Naive thymus-derived CD4-positive, alpha-beta T cell (primary cell): ENCODE results near the gene CCSER1. TPM values are rescaled to one million over a fixed set of nuclear protein-coding genes. Genes with fewer than 3 reads are reported as not detected.

Experiments used
- ATAC-seq: fragments of 150-1000 bp; cut with Tn5 transposase; 2 replicates; pipeline ENCODE4 v1.10.0; 2021; ENCODE audit warnings: mild to moderate bottlenecking, moderate library complexity
- CTCF ChIA-PET: fragments of 350-600 bp; sonication (Branson Sonifier 250); formaldehyde crosslinking; loops from one replicate; lab custom pipeline; 2021; ENCODE audit warnings: antibody characterized with exemption; lab: Charles Lee
- POLR2A ChIA-PET: fragments of 350-600 bp; sonication (Branson Sonifier 250); formaldehyde crosslinking; loops from one replicate; lab custom pipeline; 2021; ENCODE audit warnings: antibody characterized with exemption, inconsistent platforms; lab: Charles Lee
- DNase-seq, 9 donors: peaks; one replicate each; pipeline versions ENCODE4 v3.0.0 to v3.0.0-alpha.2; 2020 to 2022; ENCODE audit warnings: mixed read lengths in 1 of 9
- H3K27ac ChIP-seq: one replicate; pipeline ENCODE4 v1.7.0; 2013; ENCODE audit warnings: mild to moderate bottlenecking, low read depth, low read length, moderate library complexity
- H3K27me3 ChIP-seq, 2 donors: one replicate each; pipeline ENCODE4 v1.7.0; 2013; ENCODE audit warnings: low read length in 2 of 2, mild to moderate bottlenecking in 2 of 2, moderate library complexity in 2 of 2; ENCODE audit not compliant: control insufficient read depth in 2 of 2, insufficient read depth in 2 of 2
- H3K36me3 ChIP-seq, 3 experiments: 1 replicate in 2 of 3; 2 replicates in 1 of 3; pipeline ENCODE4 v1.7.0; 2013; ENCODE audit warnings: low read length in 3 of 3, mild to moderate bottlenecking in 3 of 3, moderate library complexity in 1 of 3; ENCODE audit not compliant: insufficient read depth in 3 of 3, control insufficient read depth in 2 of 3
- H3K4me1 ChIP-seq, 2 donors: one replicate each; pipeline ENCODE4 v1.7.0; 2013; ENCODE audit warnings: low read length in 2 of 2, mild to moderate bottlenecking in 2 of 2, moderate library complexity in 1 of 2; ENCODE audit not compliant: control insufficient read depth in 2 of 2, insufficient read depth in 2 of 2
- H3K4me3 ChIP-seq: 2 replicates; pipeline ENCODE4 v1.7.0; 2013; ENCODE audit warnings: mild to moderate bottlenecking, low read length
- H3K9me3 ChIP-seq, 3 experiments: 1 replicate in 2 of 3; 2 replicates in 1 of 3; pipeline ENCODE4 v1.7.0; 2013; ENCODE audit warnings: low read length in 3 of 3; ENCODE audit not compliant: control insufficient read depth in 2 of 3
- H3K27ac Mint-ChIP-seq, 9 donors: one replicate each; pipeline ENCODE4 v1.8.0; 2020 to 2022; ENCODE audit warnings: mixed read lengths in 9 of 9, mild to moderate bottlenecking in 8 of 9, moderate library complexity in 5 of 9, inconsistent platforms in 2 of 9
- H3K27me3 Mint-ChIP-seq, 5 donors: one replicate each; pipeline ENCODE4 v1.8.0; 2021 to 2022; ENCODE audit warnings: mixed read lengths in 5 of 5, mild to moderate bottlenecking in 1 of 5
- H3K36me3 Mint-ChIP-seq, 5 donors: one replicate each; pipeline ENCODE4 v1.8.0; 2020 to 2022; ENCODE audit warnings: mixed read lengths in 5 of 5, mild to moderate bottlenecking in 3 of 5, inconsistent platforms in 1 of 5
- H3K4me1 Mint-ChIP-seq, 7 donors: one replicate each; pipeline ENCODE4 v1.8.0; 2020 to 2022; ENCODE audit warnings: mixed read lengths in 7 of 7, mild to moderate bottlenecking in 3 of 7, inconsistent platforms in 1 of 7
- H3K4me3 Mint-ChIP-seq, 10 donors: one replicate each; pipeline ENCODE4 v1.8.0; 2020 to 2022; ENCODE audit warnings: mild to moderate bottlenecking in 10 of 10, mixed read lengths in 10 of 10, moderate library complexity in 6 of 10, inconsistent platforms in 2 of 10
- H3K9me3 Mint-ChIP-seq, 11 donors: one replicate each; pipeline ENCODE4 v1.8.0; 2020 to 2022; ENCODE audit warnings: mixed read lengths in 11 of 11, mild to moderate bottlenecking in 4 of 11, inconsistent platforms in 1 of 11, moderate library complexity in 1 of 11
- intact Hi-C, 2 donors: fragments of 100-400 bp; cut with micrococcal nuclease; formaldehyde crosslinking; loops; one replicate each; pipeline ENCODE4 v1.15.1; 2023
- polyA plus RNA-seq, 2 donors: library from polyadenylated mRNA; unstranded; fragments of 300-500 nt; fragmentation: Illumina TruSeq; gene quantifications; one replicate each; pipeline ENCODE4 v1.2.3, GENCODE V29; 2021
- total RNA-seq, 6 experiments: library from RNA in 5 of 6; stranded (reverse) in 5 of 6; gene quantifications; 1 replicate in 5 of 6; 2 replicates in 1 of 6; pipeline ENCODE4 v1.2.3 and lab custom pipeline; 2021 to 2026

Gene CCSER1
- total and polyA plus RNA-seq, 7 experiments from 2014 or later, result 0.30 to 4.0 (median 1.4) TPM; not detected in 3

DNA sequence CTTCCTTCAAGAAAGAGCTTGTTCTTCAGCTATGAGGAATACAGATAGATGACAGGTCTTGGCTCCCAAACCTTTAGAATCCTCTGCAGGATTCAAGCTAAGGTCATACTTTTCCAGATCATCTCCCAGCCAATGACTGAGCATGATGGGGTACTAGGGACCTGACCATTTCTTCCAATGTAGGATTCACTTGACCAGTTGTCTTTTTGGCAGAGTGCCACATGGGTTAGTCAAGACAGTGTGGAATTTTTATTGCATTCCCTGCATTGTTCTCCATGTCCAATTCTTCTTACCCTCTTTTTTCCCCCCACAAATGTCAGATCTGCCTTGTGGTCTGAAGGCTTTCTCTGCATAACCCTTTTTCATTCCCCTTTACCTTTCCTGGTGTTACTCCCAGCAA lies 99.5 kb downstream of the CCSER1 start:
- H3K27ac ChIP-seq, result no peak overlapping the region
- H3K4me1 Mint-ChIP-seq, result no peaks in the 10 kb centered on the region
- no peak for ATAC-seq
- ChIA-PET POLR2A (no interaction called here), CTCF (no interaction called here)
- no peaks in the 10 kb centered on the region for H3K9me3 ChIP-seq
- H3K36me3 ChIP-seq, result no peaks in the 10 kb centered on the region
- no peaks in the 10 kb centered on the region for H3K27me3 ChIP-seq
- H3K36me3 Mint-ChIP-seq, result no peaks in the 10 kb centered on the region
- no peaks in the 10 kb centered on the region for H3K4me1 ChIP-seq
- H3K27me3 Mint-ChIP-seq, result peaks cover 0 to 4% (median 0%) of the 10 kb centered on the region in 5 donors
- no peak overlapping the region for H3K27ac Mint-ChIP-seq
- DNase-seq, result no peak
- H3K4me3 Mint-ChIP-seq, result no peak overlapping the region
- intact Hi-C loops, result no loop called here
- peaks cover 0 to 10% (median 3%) of the 10 kb centered on the region in 11 donors for H3K9me3 Mint-ChIP-seq
- H3K4me3 ChIP-seq, result no peak overlapping the region

DNA sequence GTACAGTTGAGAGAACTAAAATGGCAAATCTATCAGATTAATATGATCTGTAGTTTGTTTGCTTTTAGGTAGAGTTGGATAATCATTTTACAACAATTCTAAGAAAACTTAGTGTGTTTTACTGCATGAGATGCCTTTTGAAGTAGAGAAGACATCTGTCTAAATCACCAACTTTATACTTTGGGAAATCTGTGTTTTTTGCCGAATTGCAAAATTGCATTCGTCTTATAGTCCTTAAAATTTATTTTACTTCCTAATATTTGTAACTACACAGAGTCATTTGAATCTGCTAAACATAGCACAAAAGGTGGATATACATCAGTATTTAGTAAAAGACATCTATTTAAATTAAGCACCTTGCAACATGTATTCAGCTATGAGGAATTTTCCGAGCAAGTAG lies 100.0 kb downstream of the CCSER1 start:
- Histone ChIP-seq H3K27ac (no peak overlapping the region), H3K9me3 (no peaks in the 10 kb centered on the region), H3K4me3 (no peak overlapping the region), H3K27me3 (no peaks in the 10 kb centered on the region), H3K36me3 (no peaks in the 10 kb centered on the region), H3K4me1 (no peaks in the 10 kb centered on the region)
- Mint-ChIP-seq H3K27me3 (peaks cover 0 to 4% (median 0%) of the 10 kb centered on the region in 5 donors), H3K36me3 (no peaks in the 10 kb centered on the region), H3K27ac (no peak overlapping the region), H3K4me3 (no peak overlapping the region), H3K9me3 (peaks cover 0 to 10% (median 3%) of the 10 kb centered on the region in 11 donors), H3K4me1 (no peaks in the 10 kb centered on the region)
- intact Hi-C loops, result no loop called here
- POLR2A ChIA-PET, result no interaction called here
- DNase-seq (no peak), ATAC-seq (no peak)
- CTCF ChIA-PET, result no interaction called here

DNA sequence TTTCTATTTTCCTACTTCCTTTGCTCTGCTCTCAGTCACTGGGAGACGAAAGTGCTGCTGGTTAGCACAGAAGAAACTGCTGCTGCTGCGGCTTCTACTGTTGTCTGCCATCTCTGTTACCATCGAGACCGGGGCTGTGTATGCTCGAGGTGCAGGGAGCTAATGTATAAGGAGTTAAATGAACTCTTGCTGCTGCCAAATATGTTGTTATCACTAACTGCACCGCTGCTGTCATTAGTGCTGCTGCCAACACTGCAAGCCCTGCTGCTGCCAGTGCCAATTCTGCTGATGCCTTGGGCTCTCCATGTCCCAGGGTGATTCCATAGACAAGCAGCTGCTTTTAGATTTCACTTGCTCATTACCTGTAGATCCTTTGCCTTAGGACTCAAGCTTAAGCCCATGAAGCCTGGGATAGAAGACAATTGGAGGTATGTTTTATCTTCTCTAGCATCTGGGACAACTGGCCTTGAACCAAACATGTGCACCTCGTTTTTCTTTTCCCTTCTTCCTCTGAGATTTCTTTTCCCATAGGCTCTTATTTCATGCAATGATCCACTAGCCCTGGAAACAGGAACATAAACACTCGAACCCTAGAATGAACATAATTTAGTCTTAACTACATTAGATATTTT lies 107.8 kb downstream of the CCSER1 start:
- Histone ChIP-seq H3K9me3 (no peaks in the 10 kb centered on the region), H3K36me3 (no peaks in the 10 kb centered on the region), H3K27ac (no peak overlapping the region), H3K27me3 (no peaks in the 10 kb centered on the region), H3K4me3 (no peak overlapping the region), H3K4me1 (no peaks in the 10 kb centered on the region)
- Mint-ChIP-seq H3K27me3 (no peaks in the 10 kb centered on the region), H3K4me1 (no peaks in the 10 kb centered on the region), H3K4me3 (no peak overlapping the region), H3K27ac (no peak overlapping the region), H3K36me3 (no peaks in the 10 kb centered on the region), H3K9me3 (peaks cover 0 to 2% (median 0%) of the 10 kb centered on the region in 11 donors)
- CTCF ChIA-PET, result no interaction called here
- intact Hi-C loops, result no loop called here
- DNase-seq (no peak), ATAC-seq (no peak)
- POLR2A ChIA-PET, result no interaction called here

- POLR2A ChIA-PET, result no interaction called here
- CTCF ChIA-PET, result no interaction called here
- Histone ChIP-seq H3K4me3 (no peak overlapping the region), H3K27ac (no peak overlapping the region), H3K4me1 (no peaks in the 10 kb centered on the region), H3K36me3 (no peaks in the 10 kb centered on the region), H3K27me3 (no peaks in the 10 kb centered on the region), H3K9me3 (no peaks in the 10 kb centered on the region)
- no peaks in the 10 kb centered on the region for H3K27me3 Mint-ChIP-seq
- H3K36me3 Mint-ChIP-seq, result no peaks in the 10 kb centered on the region
- H3K9me3 Mint-ChIP-seq, result peaks cover 0 to 2% (median 0%) of the 10 kb centered on the region in 11 donors
- DNase-seq, result no peak
- H3K4me3 Mint-ChIP-seq, result no peak overlapping the region
- H3K4me1 Mint-ChIP-seq, result no peaks in the 10 kb centered on the region
- intact Hi-C loops, result no loop called here
- no peak for ATAC-seq
- no peak overlapping the region for H3K27ac Mint-ChIP-seq
Measured at GRCh38 chr4:90237751-90238530, 110.7 kb downstream of the CCSER1 start.

GRCh38 chr4:90240333-90240732 lies 113.1 kb downstream of the CCSER1 start:
- intact Hi-C loops, result no loop called here
- Histone ChIP-seq H3K4me1 (no peaks in the 10 kb centered on the region), H3K27me3 (no peaks in the 10 kb centered on the region), H3K9me3 (no peaks in the 10 kb centered on the region), H3K27ac (no peak overlapping the region), H3K36me3 (no peaks in the 10 kb centered on the region), H3K4me3 (no peak overlapping the region)
- Mint-ChIP-seq H3K36me3 (no peaks in the 10 kb centered on the region), H3K27ac (no peak overlapping the region), H3K4me3 (no peak overlapping the region), H3K27me3 (no peaks in the 10 kb centered on the region), H3K9me3 (no peaks in the 10 kb centered on the region), H3K4me1 (no peaks in the 10 kb centered on the region)
- DNase-seq, result no peak
- ChIA-PET POLR2A (no interaction called here), CTCF (no interaction called here)
- no peak for ATAC-seq

GRCh38 chr4:90241008-90241407 lies 113.8 kb downstream of the CCSER1 start:
- H3K27ac ChIP-seq, result no peak overlapping the region
- Mint-ChIP-seq H3K27ac (no peak overlapping the region), H3K36me3 (no peaks in the 10 kb centered on the region), H3K4me1 (no peaks in the 10 kb centered on the region), H3K27me3 (no peaks in the 10 kb centered on the region), H3K4me3 (no peak overlapping the region), H3K9me3 (no peaks in the 10 kb centered on the region)
- no peaks in the 10 kb centered on the region for H3K9me3 ChIP-seq
- no peaks in the 10 kb centered on the region for H3K4me1 ChIP-seq
- intact Hi-C loops, result no loop called here
- POLR2A ChIA-PET, result no interaction called here
- DNase-seq (no peak), ATAC-seq (no peak)
- CTCF ChIA-PET, result no interaction called here
- H3K4me3 ChIP-seq, result no peak overlapping the region
- no peaks in the 10 kb centered on the region for H3K36me3 ChIP-seq
- no peaks in the 10 kb centered on the region for H3K27me3 ChIP-seq

- no peak overlapping the region for H3K4me3 ChIP-seq
- ChIA-PET POLR2A (no interaction called here), CTCF (no interaction called here)
- no peaks in the 10 kb centered on the region for H3K27me3 ChIP-seq
- H3K4me1 Mint-ChIP-seq, result no peaks in the 10 kb centered on the region
- H3K9me3 Mint-ChIP-seq, result no peaks in the 10 kb centered on the region
- DNase-seq (no peak), ATAC-seq (no peak)
- H3K36me3 ChIP-seq, result no peaks in the 10 kb centered on the region
- H3K4me3 Mint-ChIP-seq, result no peak overlapping the region
- no peaks in the 10 kb centered on the region for H3K27me3 Mint-ChIP-seq
- no peaks in the 10 kb centered on the region for H3K9me3 ChIP-seq
- no peak overlapping the region for H3K27ac ChIP-seq
- intact Hi-C loops, result no loop called here
- H3K36me3 Mint-ChIP-seq, result no peaks in the 10 kb centered on the region
- H3K27ac Mint-ChIP-seq, result no peak overlapping the region
- no peaks in the 10 kb centered on the region for H3K4me1 ChIP-seq
Measured at GRCh38 chr4:90245837-90246236, 118.6 kb downstream of the CCSER1 start.
